Stimulated activated CD4-positive, alpha-beta T cell treated with anti-CD3 and anti-CD28 coated beads, Interleukin-2, amount 100 ng/mL, for 48 hours (primary cell): ENCODE data around the gene COX20.

Experiments used
- DNase-seq, 2 donors: peaks; one replicate each; pipeline ENCODE4 v3.0.0-alpha.2; 2020

COX20 gene

GRCh38 chr1:244881552-244882280, 46.3 kb downstream of the COX20 start:
- no peak for DNase-seq

GRCh38 chr1:244887281-244887680, 51.8 kb downstream of the COX20 start:
- no peak for DNase-seq

GRCh38 chr1:244893836-244894235, 58.4 kb downstream of the COX20 start:
- DNase-seq = no peak
